Measurements from ENCODE around the gene KDSR.

KDSR gene

GRCh38 chr18:63397349-63397748, 30.3 kb upstream of the KDSR start:
- no peak for TF ChIP-seq POLR2AphosphoS5 (IDR thresholded peaks at IDR 0.05; ENCODE audit: low read depth, low read length)
- TF ChIP-seq SIN3A (IDR thresholded peaks at IDR 0.05; ENCODE audit: borderline replicate concordance, insufficient read depth, low read length) = no peak
- no peak for TF ChIP-seq REST (IDR thresholded peaks at IDR 0.05; ENCODE audit: insufficient read depth in 1 of 2, low read depth in 2 of 2, low read length in 2 of 2)
- no peak for TF ChIP-seq TAF1 (IDR thresholded peaks at IDR 0.05; ENCODE audit: borderline replicate concordance, insufficient read depth, low read length)
- no peak for TF ChIP-seq FOXP2 (optimal IDR thresholded peaks at IDR 0.05; ENCODE audit: borderline replicate concordance, extremely low read depth, extremely low read length, insufficient read depth)

GRCh38 chr18:63395503-63395902, 28.5 kb upstream of the KDSR start:
- TF ChIP-seq SIN3A (IDR thresholded peaks at IDR 0.05; ENCODE audit: borderline replicate concordance, insufficient read depth, low read length) (no peak), FOXP2 (optimal IDR thresholded peaks at IDR 0.05; ENCODE audit: borderline replicate concordance, extremely low read depth, extremely low read length, insufficient read depth) (no peak), POLR2AphosphoS5 (IDR thresholded peaks at IDR 0.05; ENCODE audit: low read depth, low read length) (no peak), TAF1 (IDR thresholded peaks at IDR 0.05; ENCODE audit: borderline replicate concordance, insufficient read depth, low read length) (no peak), REST (IDR thresholded peaks at IDR 0.05; ENCODE audit: insufficient read depth in 1 of 2, low read depth in 2 of 2, low read length in 2 of 2) (no peak)

GRCh38 chr18:63394954-63395353, 27.9 kb upstream of the KDSR start:
- no peak for TF ChIP-seq POLR2AphosphoS5 (IDR thresholded peaks at IDR 0.05; ENCODE audit: low read depth, low read length)
- TF ChIP-seq REST (IDR thresholded peaks at IDR 0.05; ENCODE audit: insufficient read depth in 1 of 2, low read depth in 2 of 2, low read length in 2 of 2) = no peak

- TF ChIP-seq SIN3A (IDR thresholded peaks at IDR 0.05; ENCODE audit: borderline replicate concordance, insufficient read depth, low read length) (no peak), TAF1 (IDR thresholded peaks at IDR 0.05; ENCODE audit: borderline replicate concordance, insufficient read depth, low read length) (no peak), FOXP2 (optimal IDR thresholded peaks at IDR 0.05; ENCODE audit: borderline replicate concordance, extremely low read depth, extremely low read length, insufficient read depth) (no peak), POLR2AphosphoS5 (IDR thresholded peaks at IDR 0.05; ENCODE audit: low read depth, low read length) (no peak), REST (IDR thresholded peaks at IDR 0.05; ENCODE audit: insufficient read depth in 1 of 2, low read depth in 2 of 2, low read length in 2 of 2) (no peak)
These were observed 20.9 kb upstream of the KDSR start for GRCh38 chr18:63387861-63388260.

- no peak for TF ChIP-seq TAF1 (IDR thresholded peaks at IDR 0.05; ENCODE audit: borderline replicate concordance, insufficient read depth, low read length)
- TF ChIP-seq SIN3A (IDR thresholded peaks at IDR 0.05; ENCODE audit: borderline replicate concordance, insufficient read depth, low read length) = no peak
- TF ChIP-seq POLR2AphosphoS5 (IDR thresholded peaks at IDR 0.05; ENCODE audit: low read depth, low read length) = no peak
- TF ChIP-seq REST (IDR thresholded peaks at IDR 0.05; ENCODE audit: insufficient read depth in 1 of 2, low read depth in 2 of 2, low read length in 2 of 2) = no peak
- TF ChIP-seq FOXP2 (optimal IDR thresholded peaks at IDR 0.05; ENCODE audit: borderline replicate concordance, extremely low read depth, extremely low read length, insufficient read depth) = no peak
These were observed 15.8 kb upstream of the KDSR start for GRCh38 chr18:63382843-63383242.

All from PFSK-1 (cell line).